Nephron progenitor cell (in vitro differentiated cells): Measurements from ENCODE around the gene GPC5.

Experiments
- DNase-seq: peaks from one replicate; pipeline ENCODE4 v3.0.0; 2021
- H3K27ac Mint-ChIP-seq: 2 replicates; pipeline ENCODE4 v1.8.0; 2021; ENCODE audit warnings: mild to moderate bottlenecking, moderate library complexity, mixed read lengths
- H3K27me3 Mint-ChIP-seq: 2 replicates; pipeline ENCODE4 v1.8.0; 2021; ENCODE audit warnings: mild to moderate bottlenecking, low read depth, mixed read lengths; ENCODE audit not compliant: poor library complexity
- H3K36me3 Mint-ChIP-seq: 2 replicates; pipeline ENCODE4 v1.8.0; 2021; ENCODE audit warnings: low read depth, mixed read lengths
- H3K4me1 Mint-ChIP-seq: 2 replicates; pipeline ENCODE4 v1.8.0; 2021; ENCODE audit warnings: mixed read lengths
- H3K4me3 Mint-ChIP-seq: 2 replicates; pipeline ENCODE4 v1.8.0; 2021; ENCODE audit warnings: mild to moderate bottlenecking, moderate library complexity, mixed read lengths
- H3K9me3 Mint-ChIP-seq: 2 replicates; pipeline ENCODE4 v1.8.0; 2021; ENCODE audit warnings: mild to moderate bottlenecking, moderate library complexity, mixed read lengths
- TF ChIP-seq, protein P1 (sequence below): fragments of 200-600 bp; sonication (generic); IDR thresholded peaks from 2 replicates; pipeline ENCODE4 v1.5.0; 2021; ENCODE audit warnings: antibody characterized with exemption

The GPC5 gene

DNA sequence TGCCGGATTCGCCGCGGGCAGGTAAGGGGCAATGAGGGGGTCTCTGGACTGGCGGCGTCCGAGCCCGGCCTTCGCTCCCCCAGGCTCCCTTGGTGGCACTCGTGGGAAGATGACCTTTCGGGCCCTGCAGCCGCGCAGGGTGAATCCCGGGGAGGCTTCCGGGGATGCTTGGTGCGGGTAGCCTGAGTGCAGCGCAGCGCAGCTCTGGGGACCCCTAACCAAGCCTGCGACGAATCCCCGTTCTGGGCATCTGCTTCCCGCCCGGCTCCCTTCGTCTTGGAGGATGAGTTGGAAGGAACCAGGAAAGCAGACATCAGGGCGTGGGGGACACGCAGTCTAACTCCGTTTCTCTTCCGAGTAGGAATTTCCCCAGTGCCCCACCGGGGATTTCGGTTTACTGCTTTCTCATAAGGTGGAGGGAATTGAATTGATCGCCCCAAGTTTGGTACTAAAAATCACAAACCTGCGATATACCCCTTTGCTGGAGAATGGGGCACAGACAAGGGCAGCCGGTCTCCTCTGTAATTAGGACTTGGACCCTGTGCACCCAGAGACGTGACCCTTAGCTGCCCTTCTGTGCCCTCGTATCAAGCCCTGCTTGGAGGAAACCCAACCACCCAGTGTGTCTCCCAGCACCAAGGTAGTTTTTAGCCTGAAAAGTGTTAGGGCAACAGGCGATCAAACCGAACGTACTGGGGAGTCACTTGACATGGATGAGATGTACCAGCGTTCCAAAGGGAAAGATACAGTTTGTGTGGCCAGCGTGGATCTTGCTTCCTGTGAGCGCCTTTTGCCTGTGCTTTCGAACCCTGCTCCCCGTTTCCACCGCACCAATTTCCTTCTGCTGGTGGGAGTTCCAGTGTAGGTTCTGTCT lies 1.0 kb downstream of the GPC5 start:
- TF ChIP-seq, protein P1, sequence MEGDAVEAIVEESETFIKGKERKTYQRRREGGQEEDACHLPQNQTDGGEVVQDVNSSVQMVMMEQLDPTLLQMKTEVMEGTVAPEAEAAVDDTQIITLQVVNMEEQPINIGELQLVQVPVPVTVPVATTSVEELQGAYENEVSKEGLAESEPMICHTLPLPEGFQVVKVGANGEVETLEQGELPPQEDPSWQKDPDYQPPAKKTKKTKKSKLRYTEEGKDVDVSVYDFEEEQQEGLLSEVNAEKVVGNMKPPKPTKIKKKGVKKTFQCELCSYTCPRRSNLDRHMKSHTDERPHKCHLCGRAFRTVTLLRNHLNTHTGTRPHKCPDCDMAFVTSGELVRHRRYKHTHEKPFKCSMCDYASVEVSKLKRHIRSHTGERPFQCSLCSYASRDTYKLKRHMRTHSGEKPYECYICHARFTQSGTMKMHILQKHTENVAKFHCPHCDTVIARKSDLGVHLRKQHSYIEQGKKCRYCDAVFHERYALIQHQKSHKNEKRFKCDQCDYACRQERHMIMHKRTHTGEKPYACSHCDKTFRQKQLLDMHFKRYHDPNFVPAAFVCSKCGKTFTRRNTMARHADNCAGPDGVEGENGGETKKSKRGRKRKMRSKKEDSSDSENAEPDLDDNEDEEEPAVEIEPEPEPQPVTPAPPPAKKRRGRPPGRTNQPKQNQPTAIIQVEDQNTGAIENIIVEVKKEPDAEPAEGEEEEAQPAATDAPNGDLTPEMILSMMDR, result no peak
- H3K36me3 Mint-ChIP-seq, result peaks cover 4% of the 10 kb centered on the region
- H3K27me3 Mint-ChIP-seq, result peaks cover 77% of the 10 kb centered on the region
- peak overlapping the region; percentile 84 for H3K4me3 Mint-ChIP-seq
- peaks cover 12% of the 10 kb centered on the region for H3K9me3 Mint-ChIP-seq
- no peak overlapping the region for H3K27ac Mint-ChIP-seq
- DNase-seq, result no peak
- H3K4me1 Mint-ChIP-seq, result peaks cover 38% of the 10 kb centered on the region

DNA sequence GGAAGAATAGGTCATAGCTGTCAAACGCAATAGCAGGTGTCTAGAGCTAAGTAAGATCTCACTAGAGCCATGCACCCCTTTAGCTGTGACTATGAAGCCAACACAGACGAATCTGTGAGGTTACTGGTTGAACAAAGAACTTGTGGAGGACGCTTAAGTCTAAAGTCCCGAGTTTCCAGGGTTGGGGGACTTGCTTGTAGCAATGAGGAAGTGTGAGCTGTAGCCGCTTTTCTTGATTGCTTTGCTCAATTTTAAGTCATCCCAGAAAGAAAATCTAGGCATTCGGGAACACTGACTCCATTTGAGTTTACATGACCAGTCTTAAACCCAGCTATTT lies 1.6 kb downstream of the GPC5 start:
- Mint-ChIP-seq H3K4me1 (peaks cover 33% of the 10 kb centered on the region), H3K9me3 (peaks cover 15% of the 10 kb centered on the region), H3K27me3 (peaks cover 71% of the 10 kb centered on the region), H3K36me3 (peaks cover 5% of the 10 kb centered on the region), H3K4me3 (peak overlapping the region; percentile 84), H3K27ac (no peak overlapping the region)
- DNase-seq, result no peak
- TF ChIP-seq, protein P1, result no peak

DNA sequence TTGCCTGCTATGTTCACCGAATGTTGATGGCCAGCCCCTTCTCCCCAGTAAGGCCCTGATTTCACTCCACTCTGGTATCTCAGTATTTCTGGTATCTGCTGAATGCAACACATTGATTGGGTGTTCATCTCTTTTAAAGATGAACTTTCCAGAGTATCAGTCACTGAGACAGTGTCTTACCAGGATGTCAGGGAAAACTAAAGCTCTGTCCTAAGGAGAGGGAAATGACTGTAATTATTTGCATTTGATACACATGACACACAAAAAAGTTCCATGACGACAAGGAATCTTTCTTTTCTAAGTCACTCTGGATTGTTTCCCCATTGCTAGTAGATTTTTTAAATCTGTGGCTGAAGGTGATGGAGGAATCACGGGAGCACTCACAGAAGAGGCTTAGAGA lies 2.2 kb downstream of the GPC5 start:
- Mint-ChIP-seq H3K27ac (no peak overlapping the region), H3K9me3 (peaks cover 21% of the 10 kb centered on the region), H3K27me3 (peaks cover 67% of the 10 kb centered on the region), H3K4me1 (peaks cover 38% of the 10 kb centered on the region), H3K4me3 (peak overlapping the region; percentile 84), H3K36me3 (peaks cover 12% of the 10 kb centered on the region)
- no peak for DNase-seq
- TF ChIP-seq, protein P1, result no peak

DNA sequence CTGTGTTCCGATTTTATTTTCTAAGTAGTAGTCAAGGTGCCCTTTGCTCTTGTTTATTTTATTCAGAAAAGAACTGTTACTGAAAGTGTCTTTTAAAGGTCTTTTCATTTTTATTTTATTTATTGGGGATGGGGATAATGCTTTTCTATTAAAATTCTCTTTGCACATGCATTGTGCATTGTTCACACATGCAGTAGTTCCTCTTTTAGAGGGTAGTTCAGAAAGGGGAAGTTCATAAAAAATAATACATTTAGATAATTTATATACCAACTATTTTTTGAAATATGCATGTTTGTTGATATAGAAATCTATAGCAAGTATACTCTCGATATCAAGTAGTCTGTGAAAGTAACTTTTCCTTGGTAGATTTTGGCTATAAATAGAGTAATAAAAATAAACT lies 3.5 kb downstream of the GPC5 start:
- H3K4me1 Mint-ChIP-seq, result peaks cover 38% of the 10 kb centered on the region
- peak overlapping the region; percentile 47 for H3K4me3 Mint-ChIP-seq
- H3K9me3 Mint-ChIP-seq, result peaks cover 30% of the 10 kb centered on the region
- H3K36me3 Mint-ChIP-seq, result peaks cover 17% of the 10 kb centered on the region
- TF ChIP-seq, protein P1, result no peak
- peaks cover 57% of the 10 kb centered on the region for H3K27me3 Mint-ChIP-seq
- DNase-seq, result no peak
- no peak overlapping the region for H3K27ac Mint-ChIP-seq

DNA sequence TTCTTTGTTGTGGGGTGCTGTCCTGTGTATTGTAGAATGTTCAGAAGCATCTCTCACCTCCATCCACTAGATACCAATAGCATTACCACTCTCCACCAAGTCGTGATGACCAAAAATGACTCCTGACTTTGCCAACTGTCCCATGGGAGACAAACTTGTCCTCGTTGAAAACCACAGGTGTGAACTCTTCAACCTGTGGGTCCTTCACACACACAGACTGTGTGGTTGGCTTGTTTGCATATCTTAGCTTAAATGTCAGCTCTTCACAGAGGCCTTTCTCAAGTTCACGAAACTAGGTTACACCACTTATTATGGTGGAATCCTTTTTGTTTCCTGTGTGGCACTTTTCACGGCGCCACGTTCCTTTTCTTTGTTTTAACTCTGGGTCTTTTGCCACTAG lies 6.8 kb downstream of the GPC5 start:
- Mint-ChIP-seq H3K4me3 (no peak overlapping the region), H3K27me3 (peaks cover 25% of the 10 kb centered on the region), H3K9me3 (peaks cover 30% of the 10 kb centered on the region), H3K4me1 (peaks cover 45% of the 10 kb centered on the region), H3K27ac (no peak overlapping the region), H3K36me3 (peaks cover 17% of the 10 kb centered on the region)
- TF ChIP-seq, protein P1, result no peak
- no peak for DNase-seq

DNA sequence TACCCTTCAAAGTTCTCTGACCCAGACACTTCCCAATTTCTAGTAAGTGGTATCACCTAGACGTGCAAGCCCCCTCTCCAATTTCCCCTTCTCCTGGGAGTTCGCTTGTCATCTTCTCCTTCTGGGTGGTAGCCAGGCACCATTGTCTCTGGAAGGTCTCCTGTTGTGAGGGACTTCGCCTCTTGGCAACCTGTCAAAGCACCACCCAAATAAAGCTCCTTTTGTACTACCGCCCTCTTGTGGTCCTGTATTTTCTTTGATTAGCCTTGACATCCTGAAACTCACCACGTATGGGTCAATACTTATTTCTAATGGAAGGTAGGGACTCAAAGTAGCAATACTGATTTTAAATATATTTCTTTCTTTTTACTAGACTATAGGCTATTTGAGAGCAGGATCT lies 8.2 kb downstream of the GPC5 start:
- Mint-ChIP-seq H3K4me3 (no peak overlapping the region), H3K9me3 (peaks cover 30% of the 10 kb centered on the region), H3K27me3 (peaks cover 11% of the 10 kb centered on the region), H3K4me1 (peaks cover 38% of the 10 kb centered on the region), H3K36me3 (peaks cover 17% of the 10 kb centered on the region), H3K27ac (no peak overlapping the region)
- TF ChIP-seq, protein P1, result peak; percentile 31
- no peak for DNase-seq
